IPS-NIHi7 (cell line): ENCODE data around the gene ZFP3.
"Not testable (repeated sequence)": the region's sequence is repeated elsewhere in the genome, so short reads cannot be mapped to it uniquely, and the experiment has no call there.

Experiments used
- DNase-seq: peaks from one replicate; pipeline ENCODE4 v3.0.0; 2012; ENCODE audit warnings: mixed read lengths; ENCODE audit errors: extremely low spot score

ZFP3 gene

DNA sequence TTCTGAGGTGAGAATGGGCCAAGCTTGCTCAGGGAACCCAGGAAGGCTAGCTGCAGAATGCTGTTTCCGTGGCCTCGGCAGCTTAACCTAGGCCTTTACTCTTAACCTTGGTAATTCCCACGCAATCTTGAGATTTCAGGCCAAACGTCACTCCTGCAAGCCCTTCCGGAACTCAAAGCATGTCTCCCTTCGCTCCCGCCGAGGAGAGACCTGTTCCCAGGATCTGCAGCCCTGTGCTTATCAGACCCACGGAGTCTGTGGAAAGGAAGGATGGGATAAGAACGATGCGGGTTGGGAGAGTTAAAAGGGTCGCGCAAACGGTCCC lies 524 bp upstream of the ZFP3 start:
- DNase-seq, result no peak

DNA sequence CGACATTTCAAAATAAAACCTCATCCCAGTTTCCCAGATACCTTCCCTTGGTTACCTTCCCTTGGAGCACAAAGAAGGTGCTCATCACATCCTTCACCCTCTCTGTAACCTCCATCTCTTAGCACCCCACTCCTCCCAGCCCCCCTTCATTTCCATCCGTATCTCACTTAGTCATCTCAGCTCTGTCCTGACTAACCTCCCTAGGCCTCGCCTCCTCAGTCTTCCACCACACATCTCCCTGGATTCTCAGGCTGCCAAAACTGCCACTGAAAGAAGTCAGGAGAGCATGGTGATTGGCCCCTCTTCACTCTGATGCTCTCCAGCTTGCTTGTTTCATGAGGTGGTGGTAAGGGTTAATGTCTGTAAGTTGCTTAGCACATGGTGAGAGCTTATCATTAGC lies 2.3 kb downstream of the ZFP3 start:
- DNase-seq, result no peak

GRCh38 chr17:5092218-5093010 lies 14.1 kb downstream of the ZFP3 start:
- no peak for DNase-seq

GRCh38 chr17:5096731-5097100 lies 18.4 kb downstream of the ZFP3 start:
- no peak for DNase-seq

DNA sequence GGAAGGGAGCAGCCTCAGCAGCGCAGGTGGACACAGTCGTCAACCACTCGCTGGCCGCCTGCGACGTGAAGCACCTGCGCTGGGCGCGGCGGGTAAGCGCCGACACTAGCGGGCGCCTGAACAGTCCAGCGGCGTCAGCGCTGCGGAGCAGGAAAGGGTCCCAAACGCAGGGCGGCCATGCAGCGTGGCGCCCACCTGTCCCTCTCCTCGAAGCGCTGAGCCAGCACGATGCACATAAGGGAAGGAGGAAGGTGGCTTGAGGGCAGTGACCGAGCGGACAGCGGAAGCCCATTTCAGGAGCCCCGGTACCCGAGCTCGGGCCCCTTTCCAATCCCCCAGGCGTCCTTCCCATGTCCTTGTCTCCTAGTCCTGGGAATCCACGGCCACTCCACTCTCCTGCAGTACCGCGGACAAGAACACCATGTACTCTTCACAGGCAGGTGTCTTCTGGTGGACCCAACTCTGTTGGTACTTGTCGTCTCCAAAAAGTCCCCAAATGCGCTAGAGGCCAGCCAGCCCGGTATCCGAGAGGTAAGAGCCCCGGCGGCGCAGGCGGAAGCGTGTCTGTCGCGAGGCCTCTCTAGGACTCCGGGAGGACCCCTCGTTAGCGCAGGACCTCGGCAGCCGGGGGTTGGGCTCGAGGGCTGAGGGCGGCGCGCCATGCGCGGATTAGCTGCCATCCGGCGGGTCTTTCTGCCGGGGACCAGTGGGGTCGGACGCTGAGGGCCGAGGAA lies 19.0 kb downstream of the ZFP3 start:
- peak; percentile 85 for DNase-seq

DNA sequence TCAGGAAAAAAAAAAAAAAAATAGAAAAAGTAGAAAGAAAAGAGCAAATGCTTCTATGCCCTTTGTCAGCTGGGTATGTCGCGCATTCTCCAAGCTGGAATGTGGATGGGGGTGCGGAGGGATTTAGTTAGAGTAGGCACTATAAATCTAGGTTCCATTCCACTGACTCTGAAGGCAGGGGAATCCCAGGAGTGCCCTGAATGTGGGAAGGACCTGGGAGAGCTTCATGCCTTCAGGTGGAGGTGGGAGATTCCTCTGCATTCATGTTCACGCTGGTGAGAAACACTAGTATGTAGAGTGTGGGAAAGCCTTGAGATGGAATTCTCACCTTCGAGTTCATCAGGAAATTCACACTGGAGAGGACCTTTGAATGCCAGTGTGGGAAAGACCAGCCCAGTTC lies 21.0 kb downstream of the ZFP3 start:
- DNase-seq, result no peak

GRCh38 chr17:5100832-5101231 lies 22.6 kb downstream of the ZFP3 start:
- no peak for DNase-seq

DNA sequence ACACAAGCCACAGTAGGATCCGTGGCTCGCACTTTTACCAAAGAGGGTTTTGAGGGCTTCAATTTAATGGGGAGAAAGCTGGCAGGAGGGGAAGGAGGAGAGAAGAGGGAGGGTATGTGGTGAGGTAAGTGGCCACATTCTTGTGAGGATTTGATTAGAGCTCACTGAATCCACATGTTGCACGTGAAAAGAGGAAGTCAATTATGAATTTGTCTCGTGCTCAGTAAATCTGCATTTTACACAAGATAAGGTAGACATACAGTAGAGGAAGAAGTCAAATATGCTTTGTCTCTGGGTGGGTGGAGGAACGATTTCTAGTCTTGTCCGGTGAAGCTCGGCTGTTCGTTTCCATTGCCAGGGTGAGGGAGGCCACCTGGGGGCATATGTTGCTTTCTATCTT lies 32.5 kb downstream of the ZFP3 start:
- no peak for DNase-seq

DNA sequence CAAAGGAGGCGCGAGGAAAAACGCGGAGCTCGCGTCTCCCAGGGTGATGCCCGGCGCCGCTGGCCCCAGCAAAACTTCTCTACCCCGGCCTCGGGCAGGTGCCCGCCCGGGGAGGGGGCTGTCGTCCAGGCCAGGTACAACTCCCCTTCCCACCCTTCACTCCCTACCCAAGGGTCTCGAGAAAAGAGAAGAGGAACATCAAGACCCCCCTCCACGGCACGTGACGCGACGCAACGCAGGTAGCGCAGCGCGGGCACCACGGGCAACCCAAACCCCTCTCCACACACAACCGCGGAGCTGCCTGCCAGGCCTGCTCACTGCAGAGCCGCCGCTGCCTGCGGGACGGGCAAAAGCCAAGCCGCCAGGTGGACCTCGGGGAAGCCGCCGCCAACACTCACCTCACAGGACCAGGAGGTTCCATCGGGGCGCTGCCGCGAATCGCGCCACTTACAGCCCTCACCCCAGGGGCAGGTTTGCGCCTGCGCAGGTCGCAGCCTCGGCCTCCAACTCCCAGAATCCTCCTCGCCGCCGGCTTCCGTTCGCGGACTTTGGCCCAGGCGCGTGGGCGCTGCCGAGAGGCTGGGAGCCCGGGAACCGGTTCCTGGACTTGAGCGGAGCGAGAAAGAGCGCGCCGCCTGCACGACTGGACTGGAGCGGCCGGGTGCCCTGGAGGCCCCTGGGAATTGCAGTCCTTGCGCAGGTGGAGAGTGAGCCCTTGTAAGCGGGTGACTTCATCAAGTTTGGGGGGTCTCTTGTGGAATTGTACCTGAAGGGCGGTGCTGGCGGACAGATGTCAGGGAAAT lies 33.3 kb downstream of the ZFP3 start, which contains the start of gene ZNF232:
ZNF232 (minus strand) TSS at position 477 of the 803 bp plus-strand sequence; CDS start at position 421, 56 bp downstream.
- peak; percentile 96 for DNase-seq

DNA sequence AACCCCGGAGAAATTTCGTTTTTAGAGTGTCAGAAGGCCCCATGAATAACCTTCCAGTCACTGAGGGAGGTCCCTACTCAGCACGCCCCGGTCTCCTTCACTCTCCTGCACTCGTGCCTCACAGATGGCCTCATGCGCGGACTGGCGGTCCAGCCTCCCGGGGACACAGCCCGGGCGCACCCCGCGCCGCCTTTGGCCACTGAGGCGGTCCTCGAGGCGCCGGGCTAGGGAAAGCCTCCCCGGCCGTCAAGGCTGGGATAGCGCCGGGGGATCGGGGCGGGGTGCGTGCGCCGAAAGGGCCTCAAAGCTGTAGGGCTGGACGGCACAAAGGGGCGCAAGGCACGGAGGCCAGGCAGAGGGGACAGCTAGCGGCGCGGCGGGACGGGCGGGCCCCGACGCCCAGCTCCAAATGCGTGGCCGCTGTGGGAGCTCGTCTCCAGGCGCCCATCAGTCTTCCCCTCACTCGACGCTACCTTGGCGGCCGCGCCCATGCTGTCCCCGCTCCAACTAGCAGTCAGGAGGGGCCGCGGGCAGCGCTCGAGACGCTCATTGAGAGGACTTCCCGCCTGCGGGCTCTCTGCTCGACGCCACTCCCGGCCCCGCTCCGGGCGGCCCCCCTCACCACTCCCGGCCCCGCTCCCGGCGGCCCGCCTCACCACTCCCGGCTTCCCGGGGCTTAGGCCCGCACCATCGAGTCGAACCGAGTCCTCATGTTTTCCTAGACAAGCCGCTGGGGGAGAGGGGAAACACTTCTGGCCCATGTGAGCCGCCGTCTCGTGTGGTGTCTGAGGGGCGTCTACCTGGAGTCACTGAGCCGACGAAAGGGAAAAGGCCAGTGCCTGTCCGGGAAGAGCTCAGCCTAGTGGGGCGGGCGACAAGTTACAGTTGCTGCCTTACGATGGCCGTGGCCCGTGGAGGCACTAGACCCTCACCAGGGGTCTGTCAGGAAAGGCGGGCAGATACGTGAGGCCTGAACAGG lies 37.7 kb downstream of the ZFP3 start, which contains the start of gene USP6:
USP6 (plus strand) TSS at position 360 of the 979 bp plus-strand sequence. CDS start 14,336 bp downstream, outside the sequence.
- DNase-seq, result no peak

DNA sequence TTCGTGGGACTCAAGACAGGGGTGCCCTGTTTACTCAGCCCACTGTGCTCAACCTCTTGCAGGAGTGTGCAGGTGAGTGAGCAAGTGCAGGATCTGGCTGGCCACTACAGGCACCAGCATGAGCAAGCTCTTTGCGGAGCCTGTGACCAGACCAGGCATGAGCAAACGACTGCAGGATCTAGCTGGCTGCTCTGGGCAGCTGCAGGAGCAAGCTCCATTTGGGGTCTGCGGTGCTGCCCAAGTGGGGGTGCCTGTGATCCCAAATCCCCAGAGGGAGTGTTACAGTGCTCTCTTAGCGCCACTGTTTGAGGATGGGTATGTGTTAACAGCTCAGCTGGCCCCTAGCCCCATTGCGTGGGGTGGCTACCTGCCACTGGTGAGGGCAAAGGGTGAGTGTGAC lies 40.0 kb downstream of the ZFP3 start:
- DNase-seq, result no peak

DNA sequence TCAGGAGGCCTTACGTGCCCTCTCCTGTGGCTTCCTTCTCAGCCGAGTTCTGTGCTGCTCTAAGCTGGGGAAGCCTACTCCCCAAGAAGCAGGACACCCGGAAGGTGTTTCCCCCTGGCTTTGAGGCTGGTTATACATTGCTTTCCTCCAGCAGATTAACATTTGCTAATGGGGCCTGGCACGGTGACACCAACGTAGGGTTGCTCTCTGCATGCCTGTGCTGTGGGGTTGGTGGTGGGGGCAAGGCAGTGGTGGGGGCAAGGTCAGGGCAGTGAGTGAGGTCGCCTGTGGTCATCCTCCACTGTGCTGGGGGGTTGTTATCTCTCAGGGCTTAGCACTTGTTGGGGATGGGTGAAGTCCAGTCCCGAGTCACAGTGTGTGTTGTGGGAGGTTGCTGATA lies 41.8 kb downstream of the ZFP3 start:
- DNase-seq, result no peak

DNA sequence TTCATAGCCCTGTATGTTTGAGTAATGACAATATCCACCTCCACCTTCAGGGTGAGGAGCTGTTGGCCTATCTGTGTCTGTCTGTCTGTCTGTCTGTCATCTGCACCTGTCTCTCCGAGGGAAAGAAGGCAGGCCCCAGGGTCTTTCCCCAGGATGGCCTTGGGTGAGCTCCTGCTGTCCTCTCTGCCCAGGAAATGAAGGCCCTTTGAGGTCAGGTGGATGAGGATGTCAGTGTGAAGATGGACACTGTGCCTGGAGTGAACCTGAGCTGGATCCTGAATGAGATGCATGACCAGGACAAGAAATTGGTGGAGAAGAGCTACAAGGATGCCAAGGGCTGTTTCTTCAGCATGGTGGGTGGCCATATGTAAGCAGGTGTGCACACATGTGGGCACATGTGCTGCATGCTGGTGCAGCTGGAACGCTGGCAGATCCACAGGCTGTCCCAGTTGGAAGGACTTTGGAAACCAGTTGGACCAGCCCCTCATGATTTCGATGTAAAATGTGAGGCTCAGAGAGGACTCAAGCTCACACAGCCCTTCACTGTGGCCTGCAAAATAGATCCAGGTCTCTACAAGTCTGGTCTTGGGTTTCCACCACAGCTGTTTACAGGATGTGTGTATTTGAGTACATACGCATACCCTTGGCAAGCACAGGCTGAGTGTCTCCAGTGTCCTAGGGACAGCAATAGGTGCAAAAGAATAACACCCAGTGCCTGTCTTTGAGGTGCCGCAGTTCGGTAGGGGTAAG lies 42.3 kb downstream of the ZFP3 start:
- not testable (repeated sequence) for DNase-seq

GRCh38 chr17:5121186-5121841 lies 43.0 kb downstream of the ZFP3 start:
- DNase-seq, result no peak

DNA sequence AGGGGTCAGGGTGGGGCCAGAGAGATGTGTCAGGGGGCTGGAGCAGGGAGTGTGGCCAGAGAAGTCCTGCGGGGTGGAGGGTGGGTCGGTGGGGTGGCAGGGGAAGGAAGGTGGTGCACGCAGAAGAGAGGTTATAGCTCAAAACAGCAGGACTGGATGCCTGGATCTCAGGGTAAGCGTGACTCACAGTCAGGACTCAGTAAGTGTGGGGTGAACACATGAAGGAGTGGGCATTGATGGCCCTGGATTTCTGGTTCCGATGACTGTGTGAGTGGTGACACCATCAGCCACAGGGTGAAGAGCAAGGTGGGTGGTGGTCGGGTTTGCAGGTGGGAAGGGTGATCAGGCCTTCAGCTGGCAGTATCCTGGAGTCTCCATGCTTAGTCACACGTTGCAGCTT lies 43.8 kb downstream of the ZFP3 start:
- not testable (repeated sequence) for DNase-seq

DNA sequence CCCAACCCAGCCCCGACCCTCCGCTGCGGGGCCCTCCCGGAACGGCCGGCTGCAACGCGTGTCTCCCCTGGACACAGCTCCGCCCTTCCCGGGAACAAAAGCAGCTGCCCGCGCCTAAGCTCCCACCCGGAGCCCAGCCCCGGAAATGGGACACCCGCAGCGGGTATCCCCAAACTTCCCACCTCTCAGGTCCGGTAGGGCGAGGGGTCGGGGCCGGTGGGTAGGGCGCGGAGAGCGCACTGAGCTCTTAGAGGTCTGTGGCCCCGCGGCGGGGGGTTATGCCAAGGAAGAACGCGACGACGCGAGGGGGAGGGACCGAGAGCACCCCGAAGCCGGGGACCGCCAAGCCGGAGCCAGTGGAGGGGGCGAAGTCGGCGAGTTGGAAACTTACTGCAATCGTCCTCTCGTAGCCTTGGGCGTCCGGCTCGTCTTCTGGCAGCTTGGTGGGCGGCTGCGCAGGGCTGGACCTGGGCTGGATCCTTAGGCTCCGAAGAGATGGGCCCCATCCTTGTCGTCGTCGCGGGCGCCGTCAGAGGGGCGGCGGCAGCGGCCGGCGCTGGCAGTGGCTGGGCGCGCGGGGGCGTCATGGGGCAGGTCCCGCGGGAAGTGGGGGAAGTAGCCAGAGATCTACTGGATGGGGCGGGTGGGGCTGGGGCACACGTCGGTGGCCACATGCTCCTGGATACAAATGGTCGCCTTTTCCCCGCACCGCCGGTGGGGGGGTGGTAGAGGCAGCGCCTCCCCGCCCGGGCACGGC lies 44.5 kb downstream of the ZFP3 start:
- peak; percentile 43 for DNase-seq

GRCh38 chr17:5123343-5124124 lies 45.3 kb downstream of the ZFP3 start:
- DNase-seq, result no peak

- DNase-seq, result not testable (repeated sequence)
Observed at GRCh38 chr17:5124125-5124760, 46.0 kb downstream of the ZFP3 start.
